Endothelial cell of umbilical vein (primary cell): ENCODE measurements around the gene STXBP2.

Experiments
- EZH2 ChIP-seq: IDR thresholded peaks from 2 replicates; pipeline ENCODE4 v1.6.1; 2012; ENCODE audit warnings: borderline replicate concordance, low read depth, mild to moderate bottlenecking, moderate library complexity, low read length, inconsistent platforms; ENCODE audit not compliant: severe bottlenecking
- FOS ChIP-seq: IDR thresholded peaks from 2 replicates; pipeline ENCODE4 v1.6.1; 2011; ENCODE audit warnings: mild to moderate bottlenecking, low read length, moderate library complexity, borderline replicate concordance; ENCODE audit not compliant: insufficient read depth
- GATA2 ChIP-seq: IDR thresholded peaks from 2 replicates; pipeline ENCODE4 v1.7.0; 2011; ENCODE audit warnings: low read depth, mild to moderate bottlenecking, moderate library complexity, mixed read lengths, low read length; ENCODE audit not compliant: insufficient read length, insufficient read depth
- JUN ChIP-seq: IDR thresholded peaks from 2 replicates; pipeline ENCODE4 v1.6.1; 2011; ENCODE audit warnings: borderline replicate concordance, low read depth; ENCODE audit not compliant: insufficient read length, insufficient read depth
- MYC ChIP-seq: IDR thresholded peaks from one replicate; pipeline ENCODE4 v1.6.1; 2011; ENCODE audit warnings: mild to moderate bottlenecking, low read depth, low read length
- POLR2A ChIP-seq: IDR thresholded peaks from 2 replicates; pipeline ENCODE4 v1.6.1; 2012; ENCODE audit warnings: low read depth, mild to moderate bottlenecking, control low read depth, low read length
- POLR2AphosphoS5 ChIP-seq: IDR thresholded peaks from 2 replicates; pipeline ENCODE4 v1.6.1; 2012; ENCODE audit warnings: low read depth, mild to moderate bottlenecking, control low read depth, low read length, moderate library complexity; ENCODE audit not compliant: insufficient read depth
- TF ChIP-seq, protein P1 (sequence below), 2 donors: IDR thresholded peaks; 1 replicate in 1 of 2; 2 replicates in 1 of 2; pipeline ENCODE4 v1.5.1; 2011; ENCODE audit warnings: low read length in 2 of 2, mild to moderate bottlenecking in 2 of 2, moderate library complexity in 2 of 2, control low read depth in 1 of 2, inconsistent platforms in 1 of 2, low read depth in 1 of 2; ENCODE audit not compliant: insufficient read depth in 1 of 2; ENCODE audit errors: extremely low read depth in 1 of 2
- TF ChIP-seq, protein P2 (sequence below): IDR thresholded peaks from 2 replicates; pipeline ENCODE4 v1.6.1; 2011; ENCODE audit not compliant: insufficient read depth, insufficient read length

DNA sequence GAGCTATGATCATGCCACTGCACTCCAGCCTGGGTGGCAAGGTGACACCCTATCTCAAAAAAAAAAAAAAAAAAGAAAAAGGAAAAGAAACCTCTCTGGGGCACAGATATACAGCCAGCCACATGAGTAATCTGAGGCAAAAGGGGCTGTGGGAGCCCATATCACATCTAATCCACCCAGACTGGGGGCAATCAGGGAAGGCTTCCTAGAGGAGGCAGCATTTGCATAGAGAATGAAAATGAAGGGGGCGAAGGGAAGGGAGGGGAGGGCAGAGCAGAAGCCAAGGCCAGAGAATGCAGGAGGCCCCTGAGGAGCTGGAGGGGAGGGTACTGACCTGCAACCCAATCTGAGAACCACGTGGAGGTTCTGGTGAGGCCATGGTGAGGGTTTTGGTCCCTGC is 13.2 kb downstream of the STXBP2 start:
- TF ChIP-seq MYC (no peak), EZH2 (no peak), POLR2A (no peak), POLR2AphosphoS5 (no peak), JUN (no peak), GATA2 (no peak), FOS (no peak)
- TF ChIP-seq, protein P1, sequence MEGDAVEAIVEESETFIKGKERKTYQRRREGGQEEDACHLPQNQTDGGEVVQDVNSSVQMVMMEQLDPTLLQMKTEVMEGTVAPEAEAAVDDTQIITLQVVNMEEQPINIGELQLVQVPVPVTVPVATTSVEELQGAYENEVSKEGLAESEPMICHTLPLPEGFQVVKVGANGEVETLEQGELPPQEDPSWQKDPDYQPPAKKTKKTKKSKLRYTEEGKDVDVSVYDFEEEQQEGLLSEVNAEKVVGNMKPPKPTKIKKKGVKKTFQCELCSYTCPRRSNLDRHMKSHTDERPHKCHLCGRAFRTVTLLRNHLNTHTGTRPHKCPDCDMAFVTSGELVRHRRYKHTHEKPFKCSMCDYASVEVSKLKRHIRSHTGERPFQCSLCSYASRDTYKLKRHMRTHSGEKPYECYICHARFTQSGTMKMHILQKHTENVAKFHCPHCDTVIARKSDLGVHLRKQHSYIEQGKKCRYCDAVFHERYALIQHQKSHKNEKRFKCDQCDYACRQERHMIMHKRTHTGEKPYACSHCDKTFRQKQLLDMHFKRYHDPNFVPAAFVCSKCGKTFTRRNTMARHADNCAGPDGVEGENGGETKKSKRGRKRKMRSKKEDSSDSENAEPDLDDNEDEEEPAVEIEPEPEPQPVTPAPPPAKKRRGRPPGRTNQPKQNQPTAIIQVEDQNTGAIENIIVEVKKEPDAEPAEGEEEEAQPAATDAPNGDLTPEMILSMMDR (IDR thresholded peaks at IDR 0.05; ENCODE audit: extremely low read depth in 1 of 2, insufficient read depth in 1 of 2, low read depth in 1 of 2, low read length in 2 of 2), result no peak
- TF ChIP-seq, protein P2, sequence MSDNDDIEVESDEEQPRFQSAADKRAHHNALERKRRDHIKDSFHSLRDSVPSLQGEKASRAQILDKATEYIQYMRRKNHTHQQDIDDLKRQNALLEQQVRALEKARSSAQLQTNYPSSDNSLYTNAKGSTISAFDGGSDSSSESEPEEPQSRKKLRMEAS, result no peak
